Tibial nerve (tissue), 3 donors: ENCODE data around the gene CCDC43.

Experiments used
- CTCF ChIP-seq, 5 experiments: fragments of 200-600 bp in 3 of 5; fragments of 450-650 bp in 2 of 5; sonication (generic) in 3 of 5; IDR thresholded peaks; one replicate each; pipeline ENCODE4 v1.5.1; 2016 to 2019; ENCODE audit warnings: antibody characterized with exemption in 5 of 5, mild to moderate bottlenecking in 3 of 5, moderate library complexity in 2 of 5
- POLR2A ChIP-seq, 2 donors: fragments of 450-650 bp; IDR thresholded peaks; one replicate each; pipeline ENCODE4 v1.6.1; 2017; ENCODE audit warnings: antibody characterized with exemption in 2 of 2, mild to moderate bottlenecking in 2 of 2, moderate library complexity in 2 of 2

- TF ChIP-seq CTCF (IDR thresholded peaks at IDR 0.05) (no peak), POLR2A (IDR thresholded peaks at IDR 0.05) (no peak)
These were observed 23.6 kb downstream of the CCDC43 start for GRCh38 chr17:44666006-44666405.
